Cortex of kidney (tissue), 1 donor: ENCODE results near the gene CWC25.
"Not testable (repeated sequence)": the region's sequence is repeated elsewhere in the genome, so short reads cannot be mapped to it uniquely, and the experiment has no call there.

Experiments used
- DNase-seq: peaks from one replicate; lab custom pipeline; 2025; lab: John Stamatoyannopoulos, UW

Gene CWC25

GRCh38 chr17:38852771-38853291 is 27.7 kb upstream of the CWC25 start:
- DNase-seq = no peak

DNA sequence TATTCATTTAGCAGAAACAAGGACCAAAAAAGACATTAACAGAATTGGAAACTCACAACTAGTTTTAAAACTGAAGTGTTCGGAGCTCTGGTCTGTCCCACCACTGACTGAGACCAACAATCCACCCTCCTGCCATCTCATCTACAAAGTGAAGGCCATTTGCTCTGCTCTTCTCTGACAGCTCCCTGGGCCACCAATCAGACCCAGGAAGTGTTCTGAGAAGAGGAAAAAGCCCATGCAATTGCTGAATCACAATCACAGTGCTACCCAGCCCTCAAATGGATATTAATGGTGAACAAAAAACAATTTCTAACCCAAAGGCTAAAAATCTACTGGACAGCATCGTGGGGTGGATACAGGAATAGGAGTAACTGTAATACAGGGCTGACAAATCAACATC is 26.3 kb upstream of the CWC25 start:
- no peak for DNase-seq

- DNase-seq = no peak
Observed at GRCh38 chr17:38850374-38850773, 25.3 kb upstream of the CWC25 start.

GRCh38 chr17:38848939-38849605 is 24.0 kb upstream of the CWC25 start:
- DNase-seq = no peak

GRCh38 chr17:38848557-38848891 is 23.4 kb upstream of the CWC25 start:
- no peak for DNase-seq

- no peak for DNase-seq
Observed at GRCh38 chr17:38844261-38844757, 19.2 kb upstream of the CWC25 start.

- DNase-seq = no peak
Observed at GRCh38 chr17:38825762-38826247, 684 bp upstream of the CWC25 start.

DNA sequence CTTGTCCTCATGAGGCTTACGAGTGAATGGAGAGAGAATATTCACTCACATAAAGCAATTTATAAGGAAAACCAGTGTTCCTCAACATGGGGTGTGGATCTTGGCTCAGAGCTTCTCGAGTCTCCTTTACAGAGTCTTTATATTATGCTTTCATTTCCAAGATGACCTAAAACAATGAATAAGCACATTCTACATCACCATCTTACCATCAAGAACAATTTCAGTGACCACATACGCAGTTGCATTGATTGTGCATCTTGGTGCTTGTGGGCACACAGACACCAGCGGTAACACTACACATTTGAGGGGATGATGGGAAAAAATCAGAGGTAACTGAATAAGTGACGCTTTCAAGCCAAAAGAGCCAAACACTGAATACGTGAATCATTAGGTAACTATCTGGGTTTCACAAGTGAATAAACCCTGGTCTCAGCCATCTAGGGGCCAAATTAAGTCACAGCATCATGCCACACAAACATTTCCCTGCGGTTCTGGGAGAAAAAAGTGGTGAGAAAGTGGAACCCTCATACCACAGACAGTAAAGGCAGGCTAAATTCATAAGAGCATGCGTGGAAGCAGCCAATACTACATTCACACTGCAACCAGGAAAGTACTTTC is 9.4 kb downstream of the CWC25 start:
- no peak for DNase-seq

DNA sequence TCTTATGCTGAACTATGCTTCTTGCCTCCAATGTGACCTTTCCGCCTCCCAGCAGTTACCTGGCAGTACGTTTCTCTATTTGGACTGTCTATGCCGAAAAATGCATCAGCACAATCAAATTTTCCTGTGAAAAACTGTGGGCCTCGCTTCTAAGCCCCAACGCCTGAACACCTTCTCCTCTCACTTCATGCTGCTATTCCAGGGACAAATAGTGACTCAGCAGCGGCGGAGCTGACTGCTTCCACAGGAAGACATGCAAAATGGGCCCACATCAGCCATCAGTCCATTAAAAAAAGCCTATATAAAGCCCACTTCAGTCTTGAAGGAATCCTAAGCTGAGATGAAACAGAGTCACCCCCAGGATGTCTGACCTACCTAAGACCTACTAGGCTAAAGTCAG is 15.3 kb downstream of the CWC25 start:
- DNase-seq = no peak

- DNase-seq = no peak
Observed at GRCh38 chr17:38800237-38800760, 24.8 kb downstream of the CWC25 start.

DNA sequence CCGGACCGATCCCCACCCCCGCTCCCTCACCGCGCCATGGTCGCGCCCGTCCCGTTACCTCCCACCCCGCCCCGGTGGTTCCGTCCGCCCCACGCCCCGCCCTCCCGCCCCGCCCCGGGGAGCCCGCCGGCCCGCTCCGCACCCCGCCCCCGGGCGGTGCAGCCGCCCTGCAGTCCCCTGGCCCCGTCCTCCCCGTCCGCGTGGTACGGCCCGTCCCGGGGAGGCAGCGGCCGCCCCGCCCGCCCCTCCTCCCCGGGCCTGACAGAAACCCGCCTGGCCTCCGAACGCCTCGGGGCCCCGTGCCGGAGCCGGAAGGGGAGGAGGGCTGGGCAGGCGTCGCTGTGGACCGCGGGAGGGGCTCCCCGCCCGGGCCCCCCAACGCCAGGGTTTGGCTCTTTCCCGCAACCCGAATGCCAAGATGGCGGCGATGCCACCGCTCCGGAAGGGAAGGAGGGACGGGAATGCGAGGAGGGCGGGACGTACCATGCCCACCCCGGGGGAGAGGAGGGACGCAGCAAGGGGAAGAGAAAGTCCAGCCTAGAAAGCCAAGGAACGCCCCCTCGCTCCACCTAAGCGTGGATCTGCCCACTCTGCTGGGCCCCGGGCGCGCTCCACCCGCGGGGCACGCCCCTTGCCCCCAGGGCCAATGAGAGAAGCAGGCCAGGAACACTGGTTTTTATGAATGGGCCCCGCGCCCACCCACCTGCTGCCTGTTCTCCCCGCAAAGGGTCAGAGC is 25.5 kb downstream of the CWC25 start, which contains the start of gene PIP4K2B:
TSS of gene PIP4K2B (minus strand) at position 56 of the 736 bp plus-strand sequence. CDS start 132 bp downstream, outside the sequence.
- peak; percentile 85 for DNase-seq

GRCh38 chr17:38798614-38799500 is 26.3 kb downstream of the CWC25 start:
- DNase-seq = no peak

DNA sequence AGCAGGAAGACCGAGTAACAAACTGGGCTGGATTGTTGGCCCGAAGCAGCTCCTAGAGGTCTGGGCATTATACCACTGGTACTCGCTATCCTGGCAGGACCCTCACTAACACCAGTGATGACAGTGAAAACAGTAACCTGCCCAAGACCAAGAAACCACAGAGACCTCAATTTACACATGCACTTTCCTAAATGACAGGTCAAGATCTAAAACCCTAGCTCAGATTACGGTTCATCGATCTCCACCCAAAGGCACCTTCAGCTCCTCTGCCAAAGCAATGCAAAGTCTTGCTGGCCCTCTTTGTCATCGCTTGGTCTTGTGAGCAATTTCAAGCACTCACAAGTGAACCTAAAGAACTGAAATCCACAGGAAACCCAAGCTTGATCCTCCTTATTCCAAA is 27.3 kb downstream of the CWC25 start:
- DNase-seq = no peak

DNA sequence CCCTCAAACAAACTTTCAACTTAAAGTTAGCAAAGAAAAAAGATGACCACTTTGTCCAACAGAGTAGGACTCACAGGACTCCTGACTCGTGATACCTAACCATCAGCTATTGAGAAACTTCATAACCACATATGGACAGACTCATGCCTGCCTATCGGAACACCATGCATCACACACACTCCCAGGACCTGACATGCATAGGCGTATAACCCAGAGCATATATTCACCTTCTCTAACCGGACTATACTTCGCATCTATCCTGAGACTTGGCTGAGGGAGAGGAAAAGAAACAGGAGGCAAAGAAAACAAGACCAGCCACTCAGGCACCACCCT is 28.0 kb downstream of the CWC25 start:
- no peak for DNase-seq

DNA sequence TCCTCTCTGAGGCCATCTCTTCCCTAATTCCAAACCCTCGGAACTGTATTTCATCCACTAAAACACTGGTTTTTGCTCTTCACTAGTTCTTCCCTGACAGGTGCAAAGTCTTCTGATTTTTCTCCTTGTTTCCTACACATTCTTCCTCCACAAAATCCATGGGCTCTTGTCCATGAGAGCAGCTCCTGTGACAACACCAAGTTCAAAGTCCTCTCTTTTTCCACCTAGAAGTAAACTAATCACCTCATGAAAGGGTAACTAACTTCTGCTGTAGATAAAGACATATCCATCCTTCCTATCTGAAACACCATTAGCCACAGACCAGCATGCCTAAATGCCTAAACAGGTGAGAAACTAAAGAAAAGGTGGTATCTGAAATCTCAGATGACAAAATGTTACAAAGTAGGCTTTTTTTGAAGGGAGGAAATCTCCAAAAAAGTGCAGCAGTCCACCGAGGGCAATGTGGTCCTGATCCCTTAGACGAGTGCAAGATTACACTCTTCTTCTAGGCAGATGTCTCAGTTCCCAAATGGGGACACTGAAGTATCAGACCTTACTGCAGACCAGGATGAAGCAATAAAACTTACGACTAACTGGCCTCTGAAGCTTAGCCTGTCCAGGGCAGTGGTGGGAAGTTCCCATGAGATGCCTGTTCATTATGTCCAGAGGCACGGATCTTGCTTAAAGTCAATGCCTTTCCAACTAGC is 28.5 kb downstream of the CWC25 start:
- no peak for DNase-seq

DNA sequence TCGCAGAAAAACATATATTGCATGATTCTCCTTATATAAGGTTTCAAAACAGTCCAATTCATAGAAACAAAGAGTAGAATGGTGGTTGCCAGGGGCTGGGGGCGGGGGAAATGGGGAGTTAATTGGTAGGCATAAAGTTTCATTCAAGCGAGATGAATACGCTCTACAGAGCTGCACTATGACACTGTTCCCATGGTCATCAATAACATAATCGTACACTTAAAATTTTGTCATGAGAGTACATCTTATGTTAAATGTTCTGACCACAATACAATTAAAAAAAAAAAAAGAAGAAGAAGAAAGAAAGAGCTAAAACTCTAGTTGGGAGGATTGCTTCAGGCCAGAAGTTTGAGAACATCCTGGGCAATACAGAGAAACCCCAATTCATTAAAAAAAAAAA is 30.9 kb downstream of the CWC25 start:
- DNase-seq = no peak

DNA sequence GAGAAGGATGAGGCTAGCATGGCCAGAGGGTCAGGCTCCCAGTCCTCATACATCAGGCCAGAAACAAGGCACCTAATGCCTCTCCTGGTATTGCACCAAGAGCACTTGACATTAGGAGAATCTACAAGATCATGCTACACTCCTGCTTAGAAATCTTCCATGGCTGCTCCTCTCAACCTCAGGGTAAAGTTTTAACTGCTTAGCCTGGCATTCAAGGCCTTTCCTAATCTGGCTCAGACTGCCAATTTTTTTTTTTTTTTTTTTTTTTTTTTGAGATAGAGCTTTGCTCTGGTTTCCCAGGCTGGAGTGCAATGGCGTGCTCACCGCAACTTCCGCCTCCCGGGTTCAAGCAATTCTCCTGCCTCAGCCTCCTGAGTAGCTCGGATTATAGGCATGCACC is 34.0 kb downstream of the CWC25 start:
- no peak for DNase-seq

DNA sequence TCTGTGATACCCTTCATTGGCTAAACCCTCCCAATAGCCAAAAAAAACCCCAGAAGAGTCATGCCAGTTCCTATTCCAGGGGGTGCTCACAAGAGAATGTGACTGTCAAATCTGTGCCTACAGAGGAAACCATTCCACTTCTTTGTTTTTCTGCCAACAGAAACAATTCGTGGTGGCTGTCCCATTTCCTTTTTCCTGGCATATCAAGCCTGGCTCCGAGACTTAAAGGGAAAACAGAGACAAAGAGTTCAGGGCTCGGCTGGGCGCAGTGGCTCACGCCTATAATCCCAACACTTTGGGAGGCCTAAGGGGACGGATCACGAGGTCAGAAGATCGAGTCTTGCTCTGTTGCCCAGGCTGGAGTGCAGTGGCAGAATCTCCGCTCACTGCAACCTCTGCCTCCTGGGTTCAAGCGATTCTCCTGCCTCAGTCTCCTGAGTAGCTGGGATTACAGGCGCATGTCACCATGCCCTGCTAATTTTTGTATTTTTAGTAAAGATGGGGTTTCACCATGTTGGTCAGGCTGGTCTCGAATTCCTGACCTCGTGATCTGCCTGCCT is 34.9 kb downstream of the CWC25 start:
- DNase-seq = not testable (repeated sequence)

- no peak for DNase-seq
Observed at GRCh38 chr17:38789185-38789584, 35.9 kb downstream of the CWC25 start.

GRCh38 chr17:38787999-38788398 is 37.1 kb downstream of the CWC25 start:
- not testable (repeated sequence) for DNase-seq

DNA sequence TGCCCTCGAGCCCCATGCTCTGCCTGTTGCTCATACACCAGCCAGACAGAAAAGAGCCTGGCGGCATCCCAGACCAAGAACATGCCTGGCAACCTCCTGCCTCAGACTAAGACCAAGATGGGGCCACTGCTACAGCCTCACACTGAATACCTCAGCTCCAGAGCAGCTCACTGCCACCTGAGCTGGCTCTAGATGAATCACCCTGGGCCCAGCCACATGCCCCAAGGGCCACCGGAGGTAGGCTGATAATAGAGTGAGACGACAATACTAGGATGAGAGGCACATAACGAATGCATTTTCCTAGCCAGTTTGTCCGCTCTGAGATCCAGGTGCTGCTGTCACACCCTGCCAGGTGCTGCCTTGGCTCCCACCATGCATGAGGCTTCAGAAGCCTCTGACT is 38.7 kb downstream of the CWC25 start:
- DNase-seq = no peak
